CD4-positive, alpha-beta T cell (primary cell): ENCODE results near the gene RUNX2. TPM values are rescaled to one million over a fixed set of nuclear protein-coding genes. Genes with fewer than 3 reads are reported as not detected.

Experiments used
- ATAC-seq: fragments of 200-7000 bp; cut with Tn5 transposase; one replicate; pipeline ENCODE4 v1.10.0; 2022; ENCODE audit warnings: mild to moderate bottlenecking; ENCODE audit not compliant: poor library complexity
- CTCF ChIA-PET: fragments of 350-600 bp; sonication (Branson Sonifier 250); formaldehyde crosslinking; loops from one replicate; lab custom pipeline; 2021; ENCODE audit warnings: antibody characterized with exemption, inconsistent platforms; lab: Charles Lee
- POLR2A ChIA-PET: fragments of 350-600 bp; sonication (Branson Sonifier 250); formaldehyde crosslinking; loops from one replicate; lab custom pipeline; 2021; ENCODE audit warnings: antibody characterized with exemption, inconsistent platforms; lab: Charles Lee
- DNase-seq, 14 experiments: peaks; one replicate each; pipeline ENCODE4 v3.0.0-alpha.2; 2013 to 2020; ENCODE audit warnings: mixed read lengths in 2 of 14
- H3K27ac ChIP-seq, 2 donors: one replicate each; pipeline versions ENCODE4 v1.5.1 to v1.7.0; 2013; ENCODE audit warnings: low read length in 2 of 2, low read depth in 1 of 2, mild to moderate bottlenecking in 1 of 2
- H3K27me3 ChIP-seq, 2 experiments: 1 replicate in 1 of 2; 2 replicates in 1 of 2; pipeline versions ENCODE4 v1.6.1 to v1.7.0; 2013; ENCODE audit warnings: low read length in 2 of 2, control low read depth in 1 of 2, mild to moderate bottlenecking in 1 of 2, moderate library complexity in 1 of 2; ENCODE audit not compliant: insufficient read depth in 2 of 2, control insufficient read depth in 1 of 2
- H3K36me3 ChIP-seq: one replicate; pipeline ENCODE4 v1.6.1; 2013; ENCODE audit warnings: low read length, control low read depth; ENCODE audit not compliant: insufficient read depth
- H3K4me1 ChIP-seq: one replicate; pipeline ENCODE4 v1.6.1; 2013; ENCODE audit warnings: low read length, control low read depth; ENCODE audit not compliant: insufficient read depth
- H3K4me3 ChIP-seq: one replicate; pipeline ENCODE4 v1.5.1; 2013; ENCODE audit warnings: mild to moderate bottlenecking, low read length, moderate library complexity
- H3K9me3 ChIP-seq, 2 experiments: 1 replicate in 1 of 2; 2 replicates in 1 of 2; pipeline versions ENCODE4 v1.6.1 to v1.7.0; 2013; ENCODE audit warnings: low read length in 2 of 2, mild to moderate bottlenecking in 2 of 2, control low read depth in 1 of 2, moderate library complexity in 1 of 2; ENCODE audit not compliant: control insufficient read depth in 1 of 2, insufficient read depth in 1 of 2
- H3K27ac Mint-ChIP-seq: one replicate; pipeline ENCODE4 v1.8.0; 2020; ENCODE audit warnings: mixed read lengths
- H3K27me3 Mint-ChIP-seq: one replicate; pipeline ENCODE4 v1.8.0; 2021; ENCODE audit warnings: mixed read lengths
- H3K36me3 Mint-ChIP-seq: one replicate; pipeline ENCODE4 v1.8.0; 2021; ENCODE audit warnings: low read depth, mixed read lengths
- H3K4me1 Mint-ChIP-seq: one replicate; pipeline ENCODE4 v1.8.0; 2021; ENCODE audit warnings: low read depth, mixed read lengths
- H3K4me3 Mint-ChIP-seq: one replicate; pipeline ENCODE4 v1.8.0; 2020; ENCODE audit warnings: mild to moderate bottlenecking, mixed read lengths
- H3K9me3 Mint-ChIP-seq: one replicate; pipeline ENCODE4 v1.8.0; 2020; ENCODE audit warnings: mixed read lengths
- CTCF ChIP-seq: fragments of 200-600 bp; IDR thresholded peaks from one replicate; pipeline ENCODE4 v1.8.0; 2022; ENCODE audit warnings: antibody characterized with exemption, mild to moderate bottlenecking
- intact Hi-C, 2 experiments: fragments of 100-400 bp; cut with DNase I in 1 of 2; cut with micrococcal nuclease in 1 of 2; formaldehyde crosslinking; loops; one replicate each; pipeline versions ENCODE4 v1.15.1 to v1.9.0; 2023 to 2025; cut with DNase I, micrococcal nuclease
- total RNA-seq, 174 experiments: library from RNA in 2 of 174; stranded (reverse) in 2 of 174; gene quantifications; one replicate each; pipeline ENCODE4 v1.2.3 and lab custom pipeline; 2021 to 2026

Gene RUNX2
- total RNA-seq, 2 experiments from 2014 or later, result 17.5 to 18.0 TPM

GRCh38 chr6:45610832-45611231 is 282.7 kb downstream of the RUNX2 start:
- POLR2A ChIA-PET, result no interaction called here
- Histone ChIP-seq H3K4me1 (peaks cover 5% of the 10 kb centered on the region), H3K36me3 (no peaks in the 10 kb centered on the region), H3K27me3 (no peaks in the 10 kb centered on the region), H3K4me3 (no peak overlapping the region), H3K9me3 (no peaks in the 10 kb centered on the region), H3K27ac (no peak overlapping the region)
- Mint-ChIP-seq H3K36me3 (no peaks in the 10 kb centered on the region), H3K4me1 (peaks cover 10% of the 10 kb centered on the region), H3K9me3 (no peaks in the 10 kb centered on the region), H3K27ac (no peak overlapping the region), H3K4me3 (no peak overlapping the region), H3K27me3 (no peaks in the 10 kb centered on the region)
- intact Hi-C loops, result no loop called here
- no peak for DNase-seq
- ATAC-seq, result no peak
- CTCF ChIA-PET, result no interaction called here
- no peak for TF ChIP-seq CTCF

- CTCF ChIA-PET, result no interaction called here
- H3K4me1 ChIP-seq, result peaks cover 5% of the 10 kb centered on the region
Measured at GRCh38 chr6:45611491-45611890, 283.4 kb downstream of the RUNX2 start.

GRCh38 chr6:45613656-45614055 is 285.5 kb downstream of the RUNX2 start:
- H3K4me1 ChIP-seq, result peaks cover 2% of the 10 kb centered on the region
- Mint-ChIP-seq H3K4me3 (no peak overlapping the region), H3K9me3 (no peaks in the 10 kb centered on the region), H3K27me3 (no peaks in the 10 kb centered on the region), H3K4me1 (peaks cover 3% of the 10 kb centered on the region), H3K27ac (no peak overlapping the region), H3K36me3 (no peaks in the 10 kb centered on the region)
- POLR2A ChIA-PET, result no interaction called here
- H3K27ac ChIP-seq, result no peak overlapping the region
- no peaks in the 10 kb centered on the region for H3K36me3 ChIP-seq
- ATAC-seq (no peak), DNase-seq (no peak)
- intact Hi-C loops, result no loop called here
- TF ChIP-seq CTCF, result no peak
- H3K4me3 ChIP-seq, result no peak overlapping the region
- H3K27me3 ChIP-seq, result no peaks in the 10 kb centered on the region
- H3K9me3 ChIP-seq, result no peaks in the 10 kb centered on the region
- CTCF ChIA-PET, result no interaction called here

More at GRCh38 chr6:45611491-45611890, 283.4 kb downstream of the RUNX2 start:
- intact Hi-C loops, result no loop called here
- no peak overlapping the region for H3K4me3 Mint-ChIP-seq
- no peaks in the 10 kb centered on the region for H3K27me3 Mint-ChIP-seq
- Histone ChIP-seq H3K27ac (no peak overlapping the region), H3K27me3 (no peaks in the 10 kb centered on the region), H3K9me3 (no peaks in the 10 kb centered on the region), H3K4me3 (no peak overlapping the region), H3K36me3 (no peaks in the 10 kb centered on the region)
- H3K4me1 Mint-ChIP-seq, result peaks cover 10% of the 10 kb centered on the region
- DNase-seq (no peak), ATAC-seq (no peak)
- no peaks in the 10 kb centered on the region for H3K9me3 Mint-ChIP-seq
- TF ChIP-seq CTCF, result no peak
- POLR2A ChIA-PET, result no interaction called here
- H3K36me3 Mint-ChIP-seq, result no peaks in the 10 kb centered on the region
- no peak overlapping the region for H3K27ac Mint-ChIP-seq
